ENCODE data around the gene PDK3. TPM values are rescaled to one million over a fixed set of nuclear protein-coding genes. Genes with fewer than 3 reads are reported as not detected.

The PDK3 gene
- total RNA-seq, 2 donors from 2014 or later = 116 to 118 TPM

- DNase-seq (ENCODE audit: low spot score) (no peak), ATAC-seq (ENCODE audit: insufficient number of reproducible peaks, low FRiP score, low read depth) (peak; percentile 54)
- peak overlapping the region; percentile 47 to 73 for H3K27ac ChIP-seq
- H3K4me3 ChIP-seq = peak overlapping the region; percentile 45
- H3K27me3 ChIP-seq (replicated peaks; ENCODE audit: insufficient read depth) = no peaks in the 10 kb centered on the region
- peaks cover 10 to 63% of the 10 kb centered on the region in 2 donors for H3K4me1 ChIP-seq (ENCODE audit: control insufficient read depth in 1 of 2, low read depth in 2 of 2)
- TF ChIP-seq CTCF (IDR thresholded peaks at IDR 0.05) = no peak
- no peaks in the 10 kb centered on the region for H3K9me3 ChIP-seq
- no peaks in the 10 kb centered on the region for H3K36me3 ChIP-seq
Observed at GRCh38 chrX:24494647-24495075, 29.6 kb downstream of the PDK3 start.

- Histone ChIP-seq H3K9me3 (no peaks in the 10 kb centered on the region), H3K4me3 (no peak overlapping the region), H3K27ac (peak overlapping the region; percentile 63 to 73), H3K27me3 (replicated peaks; ENCODE audit: insufficient read depth) (no peaks in the 10 kb centered on the region), H3K36me3 (no peaks in the 10 kb centered on the region), H3K4me1 (ENCODE audit: control insufficient read depth in 1 of 2, low read depth in 2 of 2) (peaks cover 10 to 58% of the 10 kb centered on the region in 2 donors)
- ATAC-seq (ENCODE audit: insufficient number of reproducible peaks, low FRiP score, low read depth) = no peak
- TF ChIP-seq CTCF (IDR thresholded peaks at IDR 0.05) = no peak
- no peak for DNase-seq (ENCODE audit: low spot score)
Observed at GRCh38 chrX:24495700-24496099, 30.6 kb downstream of the PDK3 start.

- ATAC-seq (ENCODE audit: insufficient number of reproducible peaks, low FRiP score, low read depth) (peak; percentile 60), DNase-seq (ENCODE audit: low spot score) (no peak)
- no peaks in the 10 kb centered on the region for H3K27me3 ChIP-seq (replicated peaks; ENCODE audit: insufficient read depth)
- no peaks in the 10 kb centered on the region for H3K9me3 ChIP-seq
- peak overlapping the region in 1 of 2 donors; percentile 60 for H3K27ac ChIP-seq
- peak; percentile 32 for TF ChIP-seq CTCF (IDR thresholded peaks at IDR 0.05)
- peaks cover 10 to 36% of the 10 kb centered on the region in 2 donors for H3K4me1 ChIP-seq (ENCODE audit: control insufficient read depth in 1 of 2, low read depth in 2 of 2)
- H3K36me3 ChIP-seq = peaks cover 3% of the 10 kb centered on the region
- H3K4me3 ChIP-seq = no peak overlapping the region
Observed at GRCh38 chrX:24498181-24498580, 33.1 kb downstream of the PDK3 start.

GRCh38 chrX:24498975-24499374 is 33.9 kb downstream of the PDK3 start:
- Histone ChIP-seq H3K9me3 (no peaks in the 10 kb centered on the region), H3K27me3 (replicated peaks; ENCODE audit: insufficient read depth) (no peaks in the 10 kb centered on the region), H3K4me3 (no peak overlapping the region), H3K4me1 (ENCODE audit: control insufficient read depth in 1 of 2, low read depth in 2 of 2) (peaks cover 4 to 29% of the 10 kb centered on the region in 2 donors), H3K27ac (peak overlapping the region in 1 of 2 donors; percentile 60), H3K36me3 (peaks cover 3% of the 10 kb centered on the region)
- peak; percentile 40 for TF ChIP-seq CTCF (IDR thresholded peaks at IDR 0.05)
- ATAC-seq (ENCODE audit: insufficient number of reproducible peaks, low FRiP score, low read depth) (no peak), DNase-seq (ENCODE audit: low spot score) (no peak)

- no peak for ATAC-seq (ENCODE audit: insufficient number of reproducible peaks, low FRiP score, low read depth)
- TF ChIP-seq CTCF (IDR thresholded peaks at IDR 0.05) = no peak
- no peak for DNase-seq (ENCODE audit: low spot score)
Observed at GRCh38 chrX:24506082-24506481, 41.0 kb downstream of the PDK3 start.

More at GRCh38 chrX:24506082-24506481, 41.0 kb downstream of the PDK3 start:
- Histone ChIP-seq H3K36me3 (peaks cover 16% of the 10 kb centered on the region), H3K9me3 (no peaks in the 10 kb centered on the region), H3K4me1 (ENCODE audit: control insufficient read depth in 1 of 2, low read depth in 2 of 2) (no peaks in the 10 kb centered on the region), H3K4me3 (no peak overlapping the region), H3K27ac (no peak overlapping the region), H3K27me3 (replicated peaks; ENCODE audit: insufficient read depth) (no peaks in the 10 kb centered on the region)

Data from thoracic aorta (tissue), 2 donors.